Femur (tissue), 1 donor: ENCODE data around the gene IGF2BP2.

ENCODE experiments used
- DNase-seq: peaks from one replicate; pipeline ENCODE4 v3.0.0-alpha.2; 2017

The IGF2BP2 gene

DNA sequence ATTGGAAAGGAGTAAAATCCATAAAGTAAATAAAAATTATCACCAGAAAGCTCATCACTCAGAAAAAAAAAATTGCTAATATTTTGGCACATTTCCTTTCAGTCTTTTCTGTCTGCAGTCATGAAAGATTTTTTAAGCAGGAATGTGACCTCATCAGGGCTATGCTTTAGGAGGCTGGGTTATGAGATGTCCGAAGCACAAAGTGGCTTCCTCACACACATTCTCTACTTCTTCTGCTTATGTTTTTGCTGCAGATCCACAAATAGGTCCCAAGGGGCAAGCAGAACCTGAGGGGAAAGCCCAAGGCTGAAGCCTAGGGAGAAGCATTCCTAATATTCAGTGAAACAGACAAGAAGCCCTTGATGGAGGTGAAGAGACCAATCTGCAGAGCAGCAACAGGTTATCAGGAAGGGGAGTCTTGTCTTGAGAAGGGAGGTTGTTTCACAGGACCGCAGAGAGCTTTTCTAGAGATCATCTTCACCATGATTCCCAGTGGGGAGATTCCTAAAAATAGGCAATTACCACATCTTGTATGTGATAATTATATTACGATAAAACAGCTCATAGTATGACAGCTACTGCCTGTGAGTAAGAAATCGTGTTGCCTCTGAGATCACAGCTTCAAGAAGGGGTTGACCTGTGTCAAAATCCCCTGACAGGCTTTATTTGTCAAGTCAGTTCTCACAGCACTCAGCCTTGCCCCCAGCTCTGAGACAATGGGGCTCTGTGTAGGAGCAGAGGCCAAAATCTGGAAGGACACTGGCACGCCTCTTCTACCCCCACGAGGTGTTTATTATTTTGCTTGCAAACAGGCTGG is 60.5 kb downstream of the IGF2BP2 start:
- DNase-seq, result no peak

DNA sequence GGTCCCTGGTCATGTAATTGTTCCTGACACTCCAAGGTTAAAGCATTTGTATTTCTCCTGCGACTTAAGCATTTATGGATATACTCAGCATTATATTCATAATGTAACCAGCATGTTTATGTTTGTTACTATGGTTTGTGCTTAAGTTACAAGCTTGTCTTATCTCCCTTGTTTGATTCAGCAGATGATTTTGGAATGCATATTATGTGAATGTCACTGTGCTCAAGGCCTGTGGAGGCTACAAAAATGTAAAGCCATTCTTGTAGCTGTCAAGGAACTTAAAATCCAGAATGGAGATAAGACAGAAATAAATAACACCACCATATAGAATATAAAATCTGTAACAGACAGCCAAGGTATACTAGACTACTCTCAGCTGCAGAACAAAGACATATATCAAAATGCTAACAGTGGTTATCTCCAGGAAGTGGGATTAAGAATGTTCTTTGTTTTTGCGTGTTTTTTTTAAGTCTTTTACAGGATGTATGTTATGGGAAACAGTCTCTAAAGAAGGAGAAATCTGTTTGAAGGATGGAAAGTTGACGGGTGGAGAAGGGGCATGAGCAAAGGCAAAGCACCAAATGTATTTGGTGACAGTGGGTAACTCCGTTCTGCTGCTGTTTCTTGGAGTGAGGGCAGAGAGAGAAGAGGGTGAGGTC is 61.4 kb downstream of the IGF2BP2 start:
- DNase-seq, result no peak

DNA sequence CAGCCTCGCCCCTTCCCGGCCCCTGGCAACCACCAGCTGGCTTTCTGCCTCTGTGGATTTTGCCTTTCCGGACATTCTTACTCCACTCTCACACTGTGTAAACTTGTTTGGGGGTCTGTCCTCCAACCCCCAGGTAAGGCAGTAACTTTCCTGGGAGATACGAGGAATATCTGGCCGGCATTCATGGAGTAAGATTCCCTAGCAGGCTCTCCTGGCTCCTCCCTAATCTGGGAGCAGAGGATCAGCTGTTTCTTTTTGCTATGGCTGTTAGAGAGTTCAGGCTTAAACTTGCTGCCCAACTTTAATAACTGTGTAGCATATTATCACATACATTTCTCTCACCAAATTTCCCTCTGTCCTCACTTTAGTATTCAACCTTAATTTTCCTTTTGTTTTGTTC is 64.3 kb downstream of the IGF2BP2 start:
- DNase-seq, result no peak

DNA sequence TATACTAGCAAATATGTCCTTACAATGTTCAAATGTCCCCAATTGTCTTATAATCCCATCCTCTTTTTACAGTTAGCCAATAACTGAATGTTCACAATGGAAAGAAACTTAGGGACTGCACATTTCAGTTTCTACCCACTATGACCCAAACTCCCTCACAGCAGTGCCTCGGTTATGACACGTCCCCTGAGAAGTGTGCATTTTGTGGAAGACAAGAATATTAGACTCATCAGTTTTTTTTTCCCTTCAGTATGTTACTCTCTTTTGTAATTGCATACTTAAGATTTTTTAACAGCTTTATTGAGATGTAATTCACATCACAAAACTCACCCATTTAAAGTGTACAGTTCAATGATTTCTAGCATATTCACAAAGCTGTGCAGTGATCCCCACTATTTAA is 64.8 kb downstream of the IGF2BP2 start:
- no peak for DNase-seq

DNA sequence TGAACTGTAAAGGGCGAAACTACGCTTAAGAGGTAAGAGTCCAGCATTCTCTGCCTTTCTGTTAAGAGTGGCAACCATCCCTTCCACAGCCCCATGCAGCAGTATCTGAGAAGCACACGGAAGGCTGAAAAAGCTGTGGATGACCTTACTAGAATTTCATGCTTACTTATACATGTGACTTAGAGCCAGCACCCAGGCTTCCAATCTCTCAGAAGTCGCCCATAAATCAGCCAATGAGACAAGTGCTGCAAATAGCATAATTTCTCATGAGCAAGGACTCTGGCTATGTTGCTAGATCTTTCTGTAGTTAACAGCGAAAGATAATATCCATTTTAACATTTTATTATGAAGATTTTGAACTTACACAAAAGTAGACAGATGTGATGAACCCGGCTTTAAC is 65.3 kb downstream of the IGF2BP2 start:
- DNase-seq, result no peak

DNA sequence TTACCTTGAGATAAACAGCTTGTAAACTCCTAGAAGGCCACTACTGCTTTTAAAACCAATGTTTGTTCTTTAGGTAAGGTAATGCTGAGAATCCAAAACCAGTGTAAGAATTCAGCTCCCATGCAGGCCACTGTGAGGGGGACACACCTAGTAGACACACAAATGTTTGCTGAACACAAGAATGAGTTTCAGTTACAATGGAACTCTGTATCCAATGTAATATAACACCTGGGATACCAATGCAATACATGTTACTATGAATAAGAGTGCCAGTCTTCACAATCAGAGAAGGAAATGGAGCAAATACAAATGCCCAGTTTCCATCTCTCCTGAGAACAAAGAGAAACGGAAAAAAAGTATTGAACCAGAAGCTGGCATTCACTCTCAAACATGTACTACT is 65.9 kb downstream of the IGF2BP2 start:
- no peak for DNase-seq

DNA sequence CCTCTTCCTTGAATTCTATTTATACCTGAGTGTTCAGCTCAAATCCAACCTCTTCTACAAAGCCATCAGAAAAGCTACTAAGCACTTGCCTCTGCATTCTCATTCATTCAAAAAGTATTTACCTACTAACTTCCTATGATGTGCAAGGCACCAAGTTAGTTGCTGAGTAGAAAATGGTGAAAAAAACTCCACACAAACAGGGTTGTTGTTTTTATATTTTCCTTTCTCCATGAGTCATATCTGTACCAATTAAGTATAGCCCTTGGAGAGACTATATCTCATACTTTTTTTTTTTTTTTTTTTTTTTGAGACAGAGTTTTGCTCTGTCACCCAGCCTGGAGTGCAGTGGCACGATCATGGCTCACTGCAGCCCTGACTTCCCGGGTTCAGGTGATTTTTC is 67.7 kb downstream of the IGF2BP2 start:
- no peak for DNase-seq

DNA sequence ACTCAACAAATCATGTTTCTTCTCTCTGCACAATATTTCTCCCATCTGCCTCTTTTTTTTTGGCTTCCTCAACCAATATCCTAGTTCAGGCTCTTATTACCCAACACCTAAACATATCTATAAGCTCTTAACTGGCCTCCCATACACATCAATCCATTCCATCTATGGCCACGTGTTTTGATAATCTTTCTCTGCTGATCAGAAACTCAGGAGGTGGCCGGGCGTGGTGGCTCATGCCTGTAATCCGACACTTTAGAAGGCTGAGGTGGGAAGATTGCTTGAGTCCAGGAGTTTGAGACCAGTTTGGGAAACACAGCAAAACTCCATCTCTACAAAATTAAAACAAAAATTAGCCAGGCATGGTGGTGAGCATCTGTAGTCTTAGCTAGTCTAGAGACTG is 68.4 kb downstream of the IGF2BP2 start:
- DNase-seq, result no peak

DNA sequence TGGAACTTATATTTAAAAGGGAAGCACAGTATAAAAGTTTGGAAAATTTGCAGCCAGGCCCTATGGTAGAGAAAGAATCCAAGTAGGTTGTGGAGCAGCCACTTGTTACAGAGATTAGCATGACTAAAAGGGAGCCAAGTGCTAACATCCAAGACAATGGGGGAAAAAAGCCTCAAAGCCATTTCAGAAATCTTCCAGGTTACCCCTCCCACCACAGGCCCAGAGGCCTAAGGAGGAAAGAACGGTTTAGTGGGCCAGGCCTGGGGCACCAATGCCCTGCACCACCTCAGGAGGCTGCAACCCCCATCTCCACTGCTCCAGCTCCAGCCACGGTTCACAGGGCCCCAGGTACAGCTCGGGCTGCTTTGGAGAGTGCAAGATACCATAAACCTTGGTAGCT is 69.9 kb downstream of the IGF2BP2 start:
- DNase-seq, result no peak

DNA sequence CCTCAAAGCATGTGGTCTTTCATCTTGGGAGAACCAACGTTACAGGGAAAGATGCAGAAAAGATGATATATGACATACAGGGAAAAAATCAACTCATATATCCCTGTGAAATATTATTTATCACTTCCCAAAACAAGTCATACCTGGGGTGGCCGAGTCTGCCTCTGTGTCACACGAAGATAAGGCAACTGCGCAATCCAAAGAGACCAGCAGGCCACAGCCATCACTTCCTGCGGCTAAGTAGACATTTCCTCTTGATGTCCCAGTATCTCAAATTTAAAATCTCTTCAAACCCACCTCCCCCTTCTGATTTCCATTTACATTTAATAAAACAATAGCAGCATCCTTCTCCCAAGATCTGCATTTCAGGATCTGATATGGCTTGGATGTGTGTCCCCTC is 71.5 kb downstream of the IGF2BP2 start:
- DNase-seq, result no peak

DNA sequence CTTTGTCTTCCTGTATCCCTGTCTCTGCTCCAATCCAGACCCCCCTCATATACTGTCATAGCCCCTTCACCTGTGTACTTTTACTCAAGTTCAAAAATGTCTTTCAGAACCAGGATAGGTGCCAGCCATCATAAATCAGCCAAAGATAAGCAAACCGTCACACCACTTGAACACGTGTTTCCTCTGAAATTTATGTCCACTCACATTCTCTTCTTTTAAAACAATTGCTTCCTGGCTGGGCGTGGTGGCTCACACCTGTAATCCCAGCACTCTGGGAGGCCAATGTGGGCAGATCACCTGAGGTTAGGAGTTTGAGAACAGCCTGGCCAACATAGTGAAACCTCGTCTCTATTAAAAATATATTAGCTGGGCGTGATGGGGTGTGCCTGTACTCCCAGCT is 74.1 kb downstream of the IGF2BP2 start:
- DNase-seq, result no peak

DNA sequence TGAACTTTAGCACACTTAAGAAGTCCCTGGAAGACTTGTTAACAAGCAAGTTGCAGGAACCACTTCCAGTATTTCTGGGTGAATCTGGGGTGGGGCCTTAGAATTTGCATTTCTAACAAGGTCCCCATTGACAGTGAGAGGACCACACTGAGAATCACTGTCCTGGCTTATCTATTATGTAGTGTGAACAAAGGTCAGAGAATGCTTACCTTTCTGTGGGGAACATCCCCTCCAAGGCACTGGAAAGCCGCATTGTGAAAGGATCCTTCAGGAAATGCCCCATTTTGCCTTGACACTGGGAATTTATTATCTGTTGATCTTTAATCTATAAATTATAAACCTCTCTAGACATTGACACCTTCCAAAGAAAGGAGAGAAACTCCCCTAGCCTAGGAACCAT is 74.8 kb downstream of the IGF2BP2 start:
- DNase-seq, result no peak

DNA sequence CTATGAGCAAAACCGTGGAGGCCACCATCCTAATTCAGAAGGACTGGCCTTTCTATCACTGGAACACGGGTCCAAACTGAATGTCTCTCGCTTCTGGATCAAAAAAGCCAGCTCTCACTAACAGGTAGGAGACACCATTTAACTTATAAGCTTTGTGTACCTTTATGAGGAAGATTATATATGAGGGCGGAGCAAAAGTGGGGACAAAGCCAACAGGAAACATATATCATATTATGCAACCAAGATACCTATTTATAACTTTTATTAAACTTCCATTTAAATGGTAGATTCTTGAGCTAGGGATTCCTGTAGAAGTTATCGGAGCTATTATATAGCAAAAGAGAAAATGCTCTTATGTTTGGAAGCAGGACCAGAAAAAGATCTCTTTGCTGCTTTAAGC is 78.4 kb downstream of the IGF2BP2 start:
- no peak for DNase-seq

DNA sequence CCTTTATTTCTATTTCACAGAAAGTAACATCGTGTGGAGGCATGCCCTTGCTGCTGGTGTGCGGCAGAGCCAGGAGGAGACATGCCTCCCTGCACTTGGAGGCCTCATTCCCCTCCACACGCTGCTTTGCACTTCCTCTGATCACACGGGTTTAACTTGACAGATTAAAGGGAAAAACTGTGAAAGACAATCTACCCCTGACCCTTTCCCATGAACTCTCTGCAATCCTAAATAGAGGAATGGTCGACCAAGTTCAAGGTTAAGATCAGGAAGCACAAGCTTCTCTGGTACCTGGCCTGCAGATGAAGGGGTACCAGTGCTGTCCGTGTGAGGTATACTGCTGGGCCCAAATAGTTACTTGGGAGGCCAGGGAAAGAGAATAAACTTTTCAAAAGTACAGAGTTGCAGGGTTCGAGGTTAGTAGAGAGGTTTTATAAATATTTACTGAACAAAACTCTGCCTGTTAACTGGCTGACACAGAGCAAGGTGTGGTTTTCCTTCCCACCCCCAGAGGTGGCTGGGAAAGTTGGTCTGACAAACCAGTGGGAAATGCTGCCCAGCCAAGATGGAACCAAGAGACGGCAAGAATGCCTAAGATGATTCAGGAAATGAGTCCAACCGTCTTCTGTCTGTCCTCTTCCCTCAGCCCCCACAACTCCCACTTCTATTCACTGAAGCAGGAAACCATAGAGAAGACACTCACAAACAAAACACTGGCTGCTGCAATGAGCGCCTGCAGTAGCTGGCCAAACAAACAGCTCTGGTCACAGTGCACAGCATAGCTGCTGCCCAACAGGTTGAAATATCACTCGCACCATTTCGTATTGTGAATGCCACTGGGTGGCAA is 79.6 kb downstream of the IGF2BP2 start:
- DNase-seq, result peak; percentile 60

DNA sequence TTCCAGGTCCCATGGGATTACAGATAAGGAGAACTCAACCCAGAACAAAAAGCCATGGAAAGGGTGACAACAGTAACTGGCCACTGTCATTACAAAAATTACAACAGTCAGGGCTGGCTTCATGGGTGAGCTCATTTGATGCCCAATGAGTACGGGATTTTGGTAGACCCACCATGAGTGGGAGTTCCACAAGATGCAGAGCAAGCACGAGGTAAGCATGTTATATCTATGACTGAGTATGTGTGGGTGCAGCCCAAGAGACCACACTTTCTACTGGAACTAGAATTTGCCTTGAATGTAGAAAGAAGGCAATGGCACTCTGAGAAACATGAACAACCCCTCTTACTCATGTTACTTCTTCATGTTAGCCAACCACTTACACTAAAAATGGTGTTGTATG is 83.3 kb downstream of the IGF2BP2 start:
- no peak for DNase-seq

DNA sequence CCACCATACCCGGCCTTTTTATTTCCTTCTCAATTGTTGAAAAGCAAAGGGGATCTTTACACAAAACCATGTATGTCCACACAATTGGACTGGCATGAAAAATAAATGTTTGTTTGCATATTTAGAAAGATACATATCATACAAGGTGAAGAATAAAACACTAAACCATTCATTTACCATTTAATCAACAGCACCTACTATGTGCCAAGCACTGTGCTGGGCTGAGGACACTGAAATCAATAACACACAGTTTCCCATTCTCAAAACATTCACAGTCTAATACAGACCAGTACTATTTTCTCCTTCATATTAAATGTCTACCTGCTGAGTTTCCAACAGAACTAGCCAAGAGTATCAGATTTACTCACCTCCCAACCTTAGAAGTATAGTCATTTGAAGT is 84.7 kb downstream of the IGF2BP2 start:
- DNase-seq, result no peak

DNA sequence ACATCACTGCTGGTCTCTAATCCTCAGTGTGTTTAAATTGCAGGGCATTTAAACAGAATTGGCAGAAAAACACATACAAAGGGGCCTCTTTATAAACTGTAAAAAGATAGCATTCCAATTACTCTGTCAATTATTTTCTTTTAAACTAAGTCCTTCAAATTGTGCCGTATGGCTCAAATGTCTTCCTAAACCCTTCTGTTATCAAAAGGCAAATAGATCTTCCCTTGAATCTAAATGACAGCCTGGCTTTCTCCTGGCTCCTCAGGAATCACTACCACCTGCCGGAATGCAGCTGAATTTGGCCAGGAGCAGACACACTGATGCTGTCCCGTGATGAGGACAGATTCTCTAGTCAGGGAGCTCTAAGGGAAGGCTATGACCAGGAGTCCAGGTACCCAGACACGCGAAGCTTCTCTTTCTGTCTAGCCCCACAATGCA is 85.6 kb downstream of the IGF2BP2 start:
- DNase-seq, result no peak

DNA sequence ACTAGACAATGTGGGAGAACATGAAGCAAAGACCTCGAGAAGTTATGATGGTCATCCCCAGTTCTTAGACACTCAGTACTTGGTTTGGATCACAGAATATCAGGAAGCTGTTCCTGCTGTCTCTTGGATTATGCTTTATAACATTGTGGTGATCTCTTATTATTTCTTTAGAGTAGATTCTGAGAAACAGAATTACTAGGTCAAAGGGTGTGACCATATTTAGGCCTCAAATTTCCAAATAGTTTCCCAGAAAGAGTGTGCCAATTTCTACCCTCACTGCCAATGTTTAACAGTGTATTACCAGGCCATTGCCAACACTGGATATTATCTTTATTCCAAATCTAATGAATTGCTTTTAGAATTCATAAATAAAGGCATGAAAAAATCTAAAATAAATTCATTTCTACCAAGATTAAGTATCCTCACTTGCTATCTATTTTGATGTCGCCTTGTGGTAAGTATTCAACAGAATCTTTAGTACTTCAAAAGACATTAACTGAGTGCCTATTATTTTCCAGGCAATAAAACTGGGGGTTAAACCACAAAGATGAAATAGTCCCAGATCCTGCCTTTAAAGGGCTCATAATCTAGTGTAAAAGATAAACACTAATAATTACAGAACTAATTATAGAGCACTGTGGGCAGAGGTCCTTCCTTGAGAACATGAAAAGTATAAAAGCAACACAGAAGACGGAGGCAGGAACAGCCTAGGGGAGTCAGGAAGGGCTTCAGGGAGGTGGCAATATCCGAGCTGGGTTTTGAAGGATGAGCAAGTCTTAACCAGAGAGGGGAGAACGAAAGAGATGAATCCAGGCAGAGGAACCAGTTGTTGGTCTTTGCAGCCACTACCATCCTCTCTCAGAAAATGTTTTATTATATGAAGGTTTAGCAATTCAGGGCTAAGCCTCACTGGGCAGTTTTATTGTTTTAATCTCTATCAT is 86.8 kb downstream of the IGF2BP2 start:
- no peak for DNase-seq

DNA sequence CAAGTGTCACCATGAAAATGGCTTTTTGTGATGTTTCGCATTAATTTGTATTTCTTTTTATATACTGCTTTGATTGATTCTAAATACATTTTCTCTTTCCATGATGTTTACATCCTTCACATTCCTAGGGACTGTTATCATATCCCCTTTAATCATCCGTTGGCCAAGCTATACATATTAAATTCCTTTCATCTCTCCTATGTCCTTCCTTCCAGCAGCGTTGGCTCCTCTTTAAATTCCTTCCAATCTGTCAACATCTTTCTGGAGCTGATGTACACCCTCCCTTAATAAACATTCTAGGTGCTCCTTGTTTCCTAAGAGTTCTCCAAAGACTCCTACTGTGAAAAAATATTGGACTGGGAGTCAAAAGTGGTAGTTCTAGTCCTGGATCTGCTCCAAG is 87.8 kb downstream of the IGF2BP2 start:
- no peak for DNase-seq

DNA sequence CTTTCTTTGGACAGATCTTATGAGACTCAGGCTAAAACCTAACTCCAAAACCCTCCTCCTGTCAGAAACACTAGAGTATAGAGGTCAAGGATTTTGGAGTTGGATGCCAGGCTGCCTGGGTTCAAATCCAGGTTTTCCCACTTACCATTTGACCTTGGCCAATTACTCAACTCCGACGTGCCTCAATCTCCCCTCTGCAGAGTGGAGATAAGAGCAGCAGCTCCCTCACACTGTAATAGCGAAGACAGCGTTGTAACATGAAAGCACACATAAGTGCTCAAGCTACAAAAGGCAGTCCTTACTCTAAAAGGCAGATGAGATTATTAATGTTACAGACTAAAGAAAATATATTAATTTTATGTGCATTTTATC is 90.1 kb downstream of the IGF2BP2 start:
- DNase-seq, result no peak

DNA sequence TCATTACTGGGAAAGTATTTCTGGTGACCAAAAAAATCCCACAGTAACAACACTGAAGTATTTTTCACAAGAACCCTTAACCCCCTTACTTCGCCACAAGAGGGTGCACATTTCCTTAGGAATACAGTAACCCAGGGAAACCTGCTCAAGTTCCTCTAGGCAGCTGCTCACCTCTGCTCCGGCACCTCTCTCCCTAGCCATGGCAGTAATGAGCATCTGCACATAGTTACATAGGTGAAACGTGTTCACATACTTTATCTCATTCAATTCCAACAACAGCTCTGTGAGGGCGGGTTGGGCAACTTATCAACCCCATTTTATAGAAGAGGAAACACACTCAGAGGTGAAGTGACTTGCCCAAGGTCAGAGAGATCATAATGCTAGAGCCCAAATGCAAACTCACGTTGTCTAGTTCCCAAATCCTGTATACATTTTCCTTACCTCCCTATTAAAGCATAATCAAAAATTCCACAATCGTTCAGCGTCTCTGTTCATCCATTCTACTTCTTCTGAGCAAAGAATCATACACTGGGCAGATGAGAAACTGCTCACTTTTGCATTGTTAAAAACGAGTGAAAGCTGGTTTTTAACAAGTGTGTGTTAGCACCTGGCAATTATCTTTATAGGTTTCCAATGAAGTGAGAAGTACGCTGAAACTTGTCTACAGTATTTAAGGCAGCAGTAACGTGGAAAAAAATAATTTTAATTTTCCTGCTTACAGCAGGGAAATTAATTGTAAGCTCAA is 90.7 kb downstream of the IGF2BP2 start:
- DNase-seq, result no peak

DNA sequence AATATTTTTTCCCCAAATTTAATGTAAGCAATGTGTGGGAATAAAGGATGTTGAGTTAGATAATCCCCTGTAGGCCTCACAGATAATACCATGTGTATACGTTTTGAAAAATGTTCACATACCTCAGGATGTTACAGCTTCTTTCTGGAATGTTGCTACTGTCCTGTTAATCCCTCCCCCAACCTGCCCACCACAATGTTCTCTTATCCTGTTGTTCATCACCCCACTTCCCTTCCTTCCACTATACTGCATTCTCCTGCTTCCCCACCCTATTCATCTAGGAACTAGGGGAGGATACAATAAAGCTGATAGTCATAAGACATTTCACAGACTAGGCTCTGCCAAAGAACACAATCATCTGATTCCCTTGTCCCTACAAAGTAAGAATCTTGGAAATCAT is 92.1 kb downstream of the IGF2BP2 start:
- no peak for DNase-seq
